CD14-positive monocyte (primary cell): ENCODE measurements around the gene LGR5. TPM values are rescaled to one million over a fixed set of nuclear protein-coding genes. Genes with fewer than 3 reads are reported as not detected.

ENCODE experiments used
- DNase-seq, 3 donors: peaks; one replicate each; pipeline ENCODE4 v3.0.0-alpha.2; 2011 to 2022
- H2AFZ ChIP-seq: 2 replicates; pipeline ENCODE4 v1.6.0; 2012; ENCODE audit warnings: mild to moderate bottlenecking, low read depth, low read length, inconsistent platforms; ENCODE audit not compliant: insufficient read depth, poor library complexity, severe bottlenecking
- H3K27ac ChIP-seq, 2 donors: 1 replicate in 1 of 2; 2 replicates in 1 of 2; pipeline ENCODE4 v1.5.1; 2012 to 2013; ENCODE audit warnings: low read length in 2 of 2, control low read depth in 1 of 2, inconsistent platforms in 1 of 2, low read depth in 1 of 2, mild to moderate bottlenecking in 1 of 2
- H3K27me3 ChIP-seq, 2 donors: one replicate each; pipeline versions ENCODE4 v1.6.0 to v1.6.1; 2011 to 2013; ENCODE audit warnings: low read length in 2 of 2; ENCODE audit not compliant: control insufficient read depth in 2 of 2, insufficient read depth in 2 of 2
- H3K36me3 ChIP-seq, 2 donors: replicated peaks in 1 of 2; 1 replicate in 1 of 2; 2 replicates in 1 of 2; pipeline versions ENCODE4 v1.5.1 to v1.6.1; 2012 to 2013; ENCODE audit warnings: low read length in 2 of 2, control low read depth in 1 of 2, inconsistent platforms in 1 of 2, mild to moderate bottlenecking in 1 of 2; ENCODE audit not compliant: insufficient read depth in 2 of 2, control insufficient read depth in 1 of 2
- H3K4me1 ChIP-seq, 2 donors: 1 replicate in 1 of 2; 2 replicates in 1 of 2; pipeline versions ENCODE4 v1.5.1 to v1.6.1; 2012 to 2013; ENCODE audit warnings: low read length in 2 of 2, control low read depth in 1 of 2, inconsistent platforms in 1 of 2, mild to moderate bottlenecking in 1 of 2, moderate library complexity in 1 of 2; ENCODE audit not compliant: insufficient read depth in 2 of 2, control insufficient read depth in 1 of 2
- H3K4me2 ChIP-seq: replicated peaks from 2 replicates; pipeline ENCODE3; 2012; ENCODE audit warnings: low read length, moderate library complexity, mild to moderate bottlenecking; ENCODE audit not compliant: poor library complexity, severe bottlenecking; ENCODE audit errors: extremely low read depth
- H3K4me3 ChIP-seq, 3 experiments: fragments of 200-600 bp in 1 of 3; sonication (generic) in 1 of 3; replicated peaks in 1 of 3; 1 replicate in 2 of 3; 2 replicates in 1 of 3; pipeline ENCODE4 v1.5.1; 2011 to 2013; ENCODE audit warnings: low read length in 3 of 3, mild to moderate bottlenecking in 3 of 3, control low read depth in 2 of 3, low read depth in 2 of 3, inconsistent platforms in 1 of 3, moderate library complexity in 1 of 3
- H3K79me2 ChIP-seq: 2 replicates; pipeline ENCODE4 v1.6.0; 2012; ENCODE audit warnings: mild to moderate bottlenecking, control low read depth, inconsistent platforms, low read length, moderate library complexity; ENCODE audit not compliant: insufficient read depth
- H3K9ac ChIP-seq: 2 replicates; pipeline ENCODE4 v1.6.0; 2017; ENCODE audit warnings: low read length, mild to moderate bottlenecking; ENCODE audit not compliant: insufficient read depth, poor library complexity, severe bottlenecking
- H3K9me3 ChIP-seq, 2 donors: replicated peaks in 1 of 2; 1 replicate in 1 of 2; 2 replicates in 1 of 2; pipeline versions ENCODE4 v1.5.1 to v1.6.1; 2012 to 2013; ENCODE audit warnings: low read length in 2 of 2, control low read depth in 1 of 2; ENCODE audit not compliant: control insufficient read depth in 1 of 2, insufficient read depth in 1 of 2
- H4K20me1 ChIP-seq: 2 replicates; pipeline ENCODE4 v1.6.0; 2012; ENCODE audit warnings: mild to moderate bottlenecking, low read length, control low read depth, moderate library complexity; ENCODE audit not compliant: insufficient read depth
- H3K27ac Mint-ChIP-seq, 7 donors: one replicate each; pipeline ENCODE4 v1.8.0; 2020; ENCODE audit warnings: mild to moderate bottlenecking in 7 of 7, mixed read lengths in 7 of 7, moderate library complexity in 6 of 7, inconsistent platforms in 2 of 7
- H3K27me3 Mint-ChIP-seq, 3 donors: one replicate each; pipeline ENCODE4 v1.8.0; 2021 to 2022; ENCODE audit warnings: low read depth in 3 of 3, mild to moderate bottlenecking in 3 of 3, mixed read lengths in 3 of 3, moderate library complexity in 3 of 3, inconsistent platforms in 1 of 3
- H3K36me3 Mint-ChIP-seq, 2 donors: one replicate each; pipeline ENCODE4 v1.8.0; 2020; ENCODE audit warnings: mixed read lengths in 2 of 2, inconsistent platforms in 1 of 2, mild to moderate bottlenecking in 1 of 2
- H3K4me1 Mint-ChIP-seq: one replicate; pipeline ENCODE4 v1.8.0; 2020; ENCODE audit warnings: mild to moderate bottlenecking, mixed read lengths
- H3K4me3 Mint-ChIP-seq, 2 donors: one replicate each; pipeline ENCODE4 v1.8.0; 2020; ENCODE audit warnings: mild to moderate bottlenecking in 2 of 2, mixed read lengths in 2 of 2, moderate library complexity in 1 of 2
- H3K9me3 Mint-ChIP-seq, 7 donors: one replicate each; pipeline ENCODE4 v1.8.0; 2020 to 2022; ENCODE audit warnings: mixed read lengths in 7 of 7, mild to moderate bottlenecking in 6 of 7, moderate library complexity in 6 of 7, inconsistent platforms in 2 of 7
- WGBS: methylation state at CpG from one replicate; pipeline ENCODE4 v1.1.5; 2013; ENCODE audit warnings: missing lambda C conversion rate; ENCODE audit not compliant: insufficient coverage; 5-methylcytosine and 5-hydroxymethylcytosine counted together
- intact Hi-C, 2 donors: fragments of 100-400 bp; cut with micrococcal nuclease; formaldehyde crosslinking; loops; one replicate each; pipeline versions ENCODE4 v1.15.0 to v1.15.1; 2023
- polyA plus RNA-seq, 3 donors: library from polyadenylated mRNA; depleted of rRNA in 1 of 3; unstranded in 2 of 3; stranded (reverse) in 1 of 3; fragments of 300-500 nt in 2 of 3; fragments of >200 nt in 1 of 3; fragmentation: Illumina TruSeq in 2 of 3; gene quantifications; 1 replicate in 2 of 3; 2 replicates in 1 of 3; pipeline ENCODE4 v1.2.3, GENCODE V29; 2012 to 2021
- TF ChIP-seq, protein P1 (sequence below): fragments of 200-600 bp; IDR thresholded peaks from one replicate; pipeline ENCODE4 v1.8.0; 2022; ENCODE audit warnings: antibody characterized with exemption, mild to moderate bottlenecking

LGR5 gene
- polyA plus RNA-seq, 3 donors, result not detected

DNA sequence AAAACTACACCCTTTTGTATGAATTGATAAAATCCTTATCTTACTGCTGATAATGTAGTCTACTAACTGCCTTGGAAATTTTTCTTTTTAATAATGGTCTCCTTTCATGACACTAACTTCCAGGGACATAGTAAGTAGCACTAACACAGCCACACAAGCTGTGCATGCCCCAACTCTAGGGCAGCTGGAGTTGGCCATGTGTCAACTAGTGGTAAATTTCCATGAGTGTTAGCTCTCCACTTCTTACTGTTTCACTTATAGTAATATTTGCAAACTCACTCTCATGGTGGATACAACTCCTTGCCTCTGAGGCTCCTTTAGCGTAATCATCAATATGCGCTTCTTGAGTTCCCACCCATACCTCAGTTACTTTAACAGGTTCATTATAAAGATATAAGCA, 38.0 kb downstream of the LGR5 start:
- Histone ChIP-seq H3K9ac (no peak overlapping the region), H3K9me3 (no peaks in the 10 kb centered on the region), H3K79me2 (no peaks in the 10 kb centered on the region), H3K36me3 (no peaks in the 10 kb centered on the region), H2AFZ (no peak overlapping the region), H4K20me1 (no peaks in the 10 kb centered on the region), H3K4me2 (no peak overlapping the region), H3K4me3 (no peak overlapping the region), H3K27ac (no peak overlapping the region), H3K27me3 (no peaks in the 10 kb centered on the region), H3K4me1 (no peaks in the 10 kb centered on the region)
- Mint-ChIP-seq H3K27me3 (no peaks in the 10 kb centered on the region), H3K27ac (no peak overlapping the region), H3K9me3 (peaks cover 0 to 5% (median 0%) of the 10 kb centered on the region in 7 donors), H3K4me3 (no peak overlapping the region), H3K36me3 (no peaks in the 10 kb centered on the region), H3K4me1 (no peaks in the 10 kb centered on the region)
- TF ChIP-seq, protein P1, sequence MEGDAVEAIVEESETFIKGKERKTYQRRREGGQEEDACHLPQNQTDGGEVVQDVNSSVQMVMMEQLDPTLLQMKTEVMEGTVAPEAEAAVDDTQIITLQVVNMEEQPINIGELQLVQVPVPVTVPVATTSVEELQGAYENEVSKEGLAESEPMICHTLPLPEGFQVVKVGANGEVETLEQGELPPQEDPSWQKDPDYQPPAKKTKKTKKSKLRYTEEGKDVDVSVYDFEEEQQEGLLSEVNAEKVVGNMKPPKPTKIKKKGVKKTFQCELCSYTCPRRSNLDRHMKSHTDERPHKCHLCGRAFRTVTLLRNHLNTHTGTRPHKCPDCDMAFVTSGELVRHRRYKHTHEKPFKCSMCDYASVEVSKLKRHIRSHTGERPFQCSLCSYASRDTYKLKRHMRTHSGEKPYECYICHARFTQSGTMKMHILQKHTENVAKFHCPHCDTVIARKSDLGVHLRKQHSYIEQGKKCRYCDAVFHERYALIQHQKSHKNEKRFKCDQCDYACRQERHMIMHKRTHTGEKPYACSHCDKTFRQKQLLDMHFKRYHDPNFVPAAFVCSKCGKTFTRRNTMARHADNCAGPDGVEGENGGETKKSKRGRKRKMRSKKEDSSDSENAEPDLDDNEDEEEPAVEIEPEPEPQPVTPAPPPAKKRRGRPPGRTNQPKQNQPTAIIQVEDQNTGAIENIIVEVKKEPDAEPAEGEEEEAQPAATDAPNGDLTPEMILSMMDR, result no peak
- no peak for DNase-seq
- WGBS, result no CpG with 5 or more reads among the region's 2 CpGs
- intact Hi-C loops, result no loop called here

DNA sequence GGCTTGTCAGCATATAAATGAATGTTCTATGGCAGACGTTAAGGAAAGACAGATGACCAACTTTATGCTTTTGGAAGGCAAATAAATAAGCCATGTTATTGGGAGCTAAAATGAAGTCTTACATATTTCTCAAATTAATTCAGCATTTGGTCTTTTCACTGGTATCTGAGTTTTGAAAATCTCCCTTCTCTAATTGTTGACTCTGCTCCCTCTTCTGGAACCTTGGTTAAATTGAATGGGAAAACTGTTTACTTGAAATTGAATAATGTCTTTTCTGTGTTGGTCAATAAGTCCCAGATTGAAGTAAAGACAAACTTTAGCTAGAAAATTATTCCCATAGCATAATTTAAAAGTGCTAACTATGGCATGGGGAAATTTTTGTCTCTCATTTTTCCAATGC, 38.7 kb downstream of the LGR5 start:
- no peaks in the 10 kb centered on the region for H3K4me1 ChIP-seq
- H3K27ac Mint-ChIP-seq, result no peak overlapping the region
- no peak overlapping the region for H2AFZ ChIP-seq
- DNase-seq, result no peak
- H3K79me2 ChIP-seq, result no peaks in the 10 kb centered on the region
- peaks cover 0 to 5% (median 0%) of the 10 kb centered on the region in 7 donors for H3K9me3 Mint-ChIP-seq
- no peak overlapping the region for H3K4me2 ChIP-seq
- H3K36me3 Mint-ChIP-seq, result no peaks in the 10 kb centered on the region
- no peak overlapping the region for H3K4me3 Mint-ChIP-seq
- intact Hi-C loops, result no loop called here
- no peaks in the 10 kb centered on the region for H3K27me3 Mint-ChIP-seq
- H3K9ac ChIP-seq, result no peak overlapping the region
- no CpG with 5 or more reads among the region's 1 CpG for WGBS
- no peaks in the 10 kb centered on the region for H3K36me3 ChIP-seq
- H3K27me3 ChIP-seq, result no peaks in the 10 kb centered on the region
- TF ChIP-seq, protein P1, result no peak
- no peak overlapping the region for H3K4me3 ChIP-seq
- H3K9me3 ChIP-seq, result no peaks in the 10 kb centered on the region
- no peaks in the 10 kb centered on the region for H4K20me1 ChIP-seq
- H3K4me1 Mint-ChIP-seq, result no peaks in the 10 kb centered on the region
- no peak overlapping the region for H3K27ac ChIP-seq
